Ovary (tissue), 3 donors: ENCODE results near the gene POGZ.

ENCODE experiments used
- CTCF ChIP-seq, 3 donors: fragments of 450-650 bp in 2 of 3; fragments of 200-600 bp in 1 of 3; IDR thresholded peaks; one replicate each; pipeline versions ENCODE4 v1.5.1 to v1.8.0; 2016 to 2022; ENCODE audit warnings: antibody characterized with exemption in 3 of 3, mild to moderate bottlenecking in 1 of 3
- EP300 ChIP-seq: sonication (generic); formaldehyde crosslinking; IDR thresholded peaks from one replicate; pipeline ENCODE4 v1.6.1; 2017; ENCODE audit warnings: antibody characterized with exemption
- POLR2A ChIP-seq: fragments of 450-650 bp; IDR thresholded peaks from one replicate; pipeline ENCODE4 v1.6.1; 2017; ENCODE audit warnings: antibody characterized with exemption, mild to moderate bottlenecking, moderate library complexity
- donor health status: DM: no; HTN: no; CAD: no.

- TF ChIP-seq POLR2A (no peak), CTCF (IDR thresholded peaks at IDR 0.05) (no peak), EP300 (no peak)
Measured at GRCh38 chr1:151405187-151405951, 53.9 kb downstream of the POGZ start.
